Fibroblast of gingiva (primary cell): ENCODE results near the gene INSR.
"Not testable (repeated sequence)": the region's sequence is repeated elsewhere in the genome, so short reads cannot be mapped to it uniquely, and the experiment has no call there.

Experiments used
- DNase-seq: peaks from one replicate; pipeline ENCODE4 v3.0.0-alpha.2; 2011; ENCODE audit warnings: low read depth

INSR gene

DNA sequence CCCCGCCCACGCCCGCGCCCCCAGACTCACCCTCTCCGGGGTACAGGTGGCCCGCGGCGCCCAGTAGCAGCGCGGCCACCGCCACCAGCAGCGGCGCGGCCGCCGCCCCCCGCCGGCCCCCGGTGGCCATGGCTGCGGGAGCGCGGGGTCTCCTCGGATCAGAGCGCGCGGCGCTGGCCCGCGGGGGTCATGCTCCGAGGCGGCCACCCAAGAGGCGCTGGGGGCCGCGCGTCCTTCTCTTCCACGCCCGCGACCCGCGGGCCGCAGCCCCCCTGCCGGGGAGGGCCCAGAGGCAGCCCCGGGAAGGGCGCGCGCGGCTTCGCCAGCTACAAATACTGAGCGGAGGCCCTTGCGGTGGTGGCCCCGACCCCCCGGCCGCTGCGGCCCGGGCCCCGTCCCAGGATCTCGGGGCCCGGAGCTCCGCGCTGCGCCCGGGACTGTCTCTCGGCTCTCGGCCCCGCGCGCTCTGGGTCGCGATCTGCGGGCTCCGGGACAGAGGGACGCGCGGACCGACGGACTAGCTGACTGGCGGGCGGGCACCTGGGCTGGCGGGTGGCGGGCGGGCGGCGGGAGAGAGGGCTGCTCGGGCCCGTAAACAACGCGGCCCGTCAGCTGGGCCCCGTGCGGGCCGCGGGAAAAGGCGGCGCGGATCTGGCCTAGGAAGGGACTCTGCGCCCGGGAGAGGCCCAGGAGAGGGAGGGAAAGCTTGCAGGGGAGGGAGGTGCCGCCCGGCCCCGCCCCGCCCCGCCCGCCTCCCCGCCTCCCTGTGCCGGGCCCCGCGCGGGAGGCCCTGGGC is at the start of gene INSR:
TSS of gene INSR (minus strand) at position 653 of the 796 bp plus-strand sequence. CDS start at position 130, 523 bp downstream.
- peak; percentile 91 for DNase-seq

DNA sequence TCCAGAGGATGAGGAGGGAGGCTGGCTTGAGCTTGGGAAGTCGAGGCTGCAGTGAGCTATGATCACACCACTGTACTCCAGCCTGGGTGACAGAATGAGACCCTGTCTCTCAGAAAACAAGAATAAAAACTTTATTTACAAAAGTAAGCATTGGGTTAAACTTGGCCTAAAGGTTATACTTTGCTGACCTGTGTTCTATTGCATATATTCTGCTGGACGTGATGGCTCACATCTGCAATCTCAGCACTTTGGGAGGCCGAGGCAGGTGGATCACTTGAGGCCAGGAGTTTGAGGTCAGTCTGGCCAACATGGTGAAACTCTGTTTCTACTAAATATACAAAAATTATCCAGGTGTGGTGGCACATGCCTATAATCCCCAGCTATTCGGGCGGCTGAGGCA is 47.9 kb upstream of the INSR start:
- no peak for DNase-seq

DNA sequence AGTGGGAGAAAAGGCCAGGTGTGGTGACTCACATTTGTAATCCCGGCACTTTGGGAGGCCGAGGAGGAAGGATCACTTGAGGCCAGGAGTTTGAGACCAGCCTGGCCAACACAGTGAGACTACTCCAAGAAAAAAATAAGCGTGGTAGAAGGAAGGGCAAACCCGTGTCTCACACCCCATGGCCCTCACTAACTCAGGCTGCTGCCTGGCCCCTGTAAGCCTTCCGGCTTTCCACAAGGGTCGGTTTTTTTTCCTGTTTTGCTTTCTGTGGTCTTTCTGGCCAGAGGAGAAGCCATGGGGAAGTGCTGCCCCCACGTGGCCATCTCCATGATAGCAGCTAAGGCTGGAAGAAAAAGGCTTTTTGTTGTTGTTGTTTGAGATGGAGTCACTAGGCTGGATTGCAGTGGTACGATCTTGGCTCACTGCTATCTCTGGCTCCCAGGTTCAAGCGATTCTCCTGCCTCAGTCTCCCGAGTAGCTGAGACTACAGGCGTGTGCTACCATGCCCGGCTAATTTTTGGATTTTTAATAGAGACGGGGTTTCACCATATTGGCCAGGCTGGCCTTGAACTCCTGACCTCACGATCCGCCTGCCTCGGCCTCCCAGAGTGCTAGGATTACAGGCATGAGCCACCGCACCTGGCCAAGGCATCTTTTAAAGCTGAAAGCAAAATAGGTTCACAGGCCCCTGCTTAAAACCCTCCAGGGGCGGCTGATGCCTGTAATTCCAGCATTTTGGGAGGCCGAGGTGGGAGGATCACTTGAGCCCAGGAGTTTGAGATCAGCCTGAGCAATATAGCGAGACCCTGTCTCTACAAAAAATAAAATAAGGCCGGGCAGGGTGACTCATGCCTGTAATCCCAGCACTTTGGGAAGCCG is 47.0 kb upstream of the INSR start:
- peak; percentile 47 for DNase-seq

DNA sequence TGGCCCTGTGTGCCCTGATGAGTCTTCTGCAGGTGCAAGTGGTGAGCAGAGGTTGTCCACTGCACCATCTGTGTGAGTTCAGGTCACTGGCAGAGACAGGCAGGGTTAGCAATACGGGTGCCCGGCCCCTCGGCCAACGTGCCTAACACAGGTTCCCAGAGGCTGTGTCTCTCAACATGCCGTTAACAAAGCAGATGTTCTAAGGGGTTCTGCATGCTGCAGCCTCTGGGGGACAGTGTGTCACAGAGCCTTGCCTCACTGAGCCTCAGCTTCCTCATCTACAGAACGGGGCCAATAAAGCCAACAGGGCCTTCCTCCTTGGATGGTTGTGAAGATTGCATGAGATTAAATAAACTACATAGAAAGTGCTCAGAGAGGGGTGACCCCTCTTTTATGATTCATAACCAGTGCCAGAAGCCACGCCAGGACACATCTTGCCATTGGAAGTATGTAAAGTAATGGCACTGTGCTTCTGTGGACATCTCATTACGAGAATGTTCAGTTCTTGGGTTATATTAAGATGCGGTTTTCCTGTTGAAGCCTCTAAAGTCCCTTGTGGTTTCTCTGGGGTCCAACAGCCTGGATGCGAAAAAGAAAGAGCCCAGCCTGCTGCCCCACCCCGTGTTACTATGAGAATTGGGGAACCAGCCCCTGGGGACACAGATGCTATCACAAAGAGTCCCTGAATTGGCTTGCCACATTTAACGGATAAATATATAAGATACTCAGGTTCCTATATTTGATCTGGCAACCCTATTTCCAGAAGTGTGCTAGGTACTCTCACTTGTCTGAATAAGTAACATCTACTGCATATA is 43.4 kb upstream of the INSR start:
- no peak for DNase-seq

DNA sequence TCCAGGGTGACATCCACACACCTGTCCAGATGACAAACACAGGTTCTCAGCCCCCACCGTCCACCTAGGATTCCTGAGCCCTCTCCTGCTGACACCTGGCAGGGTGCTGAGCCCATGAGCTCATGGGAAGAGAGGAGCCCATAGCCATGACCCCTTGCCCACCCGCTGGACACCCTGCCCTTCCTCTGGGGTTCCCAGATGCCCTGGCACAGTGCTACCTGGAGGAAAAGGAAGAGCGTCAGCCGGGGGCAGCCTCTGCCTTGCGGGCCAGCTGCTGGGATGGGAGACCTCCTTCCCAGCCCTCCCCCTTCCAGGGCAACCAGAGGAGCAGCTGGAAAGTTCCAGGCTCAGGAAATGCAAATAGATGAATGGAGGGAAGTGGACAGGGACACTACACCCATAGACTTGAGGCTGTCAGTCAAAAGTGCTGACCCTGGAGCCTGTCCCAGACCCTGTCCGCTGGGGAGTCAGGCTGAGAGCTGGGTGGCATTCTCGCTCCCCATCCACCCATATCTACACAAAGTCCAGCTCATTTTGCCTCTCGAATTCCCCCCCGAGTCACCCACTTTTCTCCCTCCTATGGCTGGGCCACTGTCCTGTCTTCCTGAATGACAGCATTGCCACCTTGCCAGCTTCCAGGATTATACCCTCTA is 42.2 kb upstream of the INSR start:
- no peak for DNase-seq

DNA sequence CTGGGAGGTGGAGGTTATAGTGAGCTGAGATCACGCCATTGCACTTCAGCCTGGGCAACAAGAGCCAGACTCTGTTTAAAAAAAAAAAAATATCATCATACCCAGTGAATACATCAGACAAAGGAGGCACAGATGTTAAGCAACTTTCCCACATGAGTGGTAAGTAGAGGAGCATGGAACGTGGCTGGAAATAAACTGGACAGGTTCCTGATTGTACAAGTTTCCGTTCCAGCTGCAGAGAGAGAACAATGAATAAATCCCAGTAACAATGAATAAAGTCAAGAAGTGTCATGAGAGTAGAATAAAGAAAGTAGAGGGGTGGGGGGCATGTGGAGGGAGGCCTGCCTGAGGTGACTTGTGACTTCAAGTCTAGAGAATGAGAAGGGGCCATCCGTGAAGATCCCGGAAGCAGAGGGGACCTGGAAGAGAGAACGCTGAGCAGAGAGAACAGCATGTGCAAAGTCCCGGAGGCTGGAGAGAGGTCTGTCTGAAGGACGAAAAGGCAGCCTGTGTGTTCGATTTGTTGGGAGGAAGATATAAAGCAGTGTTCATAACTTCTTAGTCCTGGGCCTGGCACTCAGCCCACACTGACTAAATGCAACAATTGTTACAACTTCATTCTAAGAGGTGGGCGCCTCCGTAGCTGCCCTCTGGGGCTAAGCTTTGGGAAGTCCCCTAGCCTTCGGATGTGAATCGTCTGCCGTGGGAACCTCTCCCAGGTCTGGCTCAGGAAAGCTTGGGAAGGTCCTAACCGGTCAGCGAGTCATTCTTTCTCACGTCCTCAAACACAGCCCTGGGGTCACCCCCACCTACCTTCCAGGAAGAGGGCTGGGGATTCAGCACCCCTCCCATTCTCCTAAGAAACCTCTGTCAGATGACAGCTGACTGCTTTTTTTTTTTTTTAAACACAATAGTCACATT is 39.2 kb upstream of the INSR start:
- no peak for DNase-seq

DNA sequence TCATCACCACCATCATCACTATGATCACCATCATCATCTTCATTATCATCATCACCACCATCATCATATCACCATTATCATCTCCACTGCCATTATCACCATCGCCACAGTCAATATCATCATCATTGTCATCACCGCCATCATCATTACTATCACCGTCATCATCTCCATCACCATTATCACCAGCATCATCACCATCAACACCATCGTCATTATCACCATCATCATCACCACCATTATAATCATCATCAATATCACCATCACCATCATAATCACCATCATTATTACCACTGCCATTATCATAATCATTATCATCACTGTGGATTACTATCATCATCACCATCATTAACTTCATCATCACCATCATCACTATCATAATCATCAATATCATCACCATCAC is 37.2 kb upstream of the INSR start:
- no peak for DNase-seq

DNA sequence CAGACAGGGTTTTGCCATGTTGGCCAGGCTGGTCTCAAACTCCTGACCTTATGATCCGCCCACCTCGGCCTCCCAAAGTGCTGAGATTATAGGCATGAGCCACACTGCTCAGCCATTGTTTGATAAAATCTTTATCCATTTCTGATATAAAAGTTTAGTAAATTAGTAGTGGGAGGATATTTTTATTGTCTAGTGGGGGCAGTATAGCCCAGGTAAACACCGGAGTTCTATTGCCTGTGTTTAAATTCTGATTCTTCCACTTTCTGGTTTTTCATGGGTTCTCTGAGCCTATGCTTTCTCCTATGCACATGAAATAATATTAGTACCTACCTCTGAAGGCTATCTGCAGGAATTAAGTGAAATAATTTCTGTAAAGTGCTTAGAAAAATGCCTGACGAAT is 34.4 kb upstream of the INSR start:
- no peak for DNase-seq

DNA sequence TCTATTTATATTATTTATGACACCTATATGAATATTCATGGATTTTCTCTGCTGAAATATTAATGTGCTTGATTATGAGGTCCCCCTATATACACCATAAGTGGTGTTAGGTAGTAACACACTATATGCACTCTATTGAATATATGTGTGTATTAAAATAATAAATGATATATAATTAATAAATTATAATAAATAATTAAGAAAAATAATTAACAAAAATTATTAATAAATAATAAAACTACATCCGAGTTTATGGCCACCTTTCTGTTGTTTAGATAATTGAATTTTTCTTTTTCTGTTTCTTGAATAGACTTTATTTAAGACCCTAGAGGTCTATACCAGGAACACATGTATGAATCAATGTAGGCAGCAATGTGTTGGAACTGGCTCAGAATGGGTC is 33.6 kb upstream of the INSR start:
- DNase-seq = no peak

DNA sequence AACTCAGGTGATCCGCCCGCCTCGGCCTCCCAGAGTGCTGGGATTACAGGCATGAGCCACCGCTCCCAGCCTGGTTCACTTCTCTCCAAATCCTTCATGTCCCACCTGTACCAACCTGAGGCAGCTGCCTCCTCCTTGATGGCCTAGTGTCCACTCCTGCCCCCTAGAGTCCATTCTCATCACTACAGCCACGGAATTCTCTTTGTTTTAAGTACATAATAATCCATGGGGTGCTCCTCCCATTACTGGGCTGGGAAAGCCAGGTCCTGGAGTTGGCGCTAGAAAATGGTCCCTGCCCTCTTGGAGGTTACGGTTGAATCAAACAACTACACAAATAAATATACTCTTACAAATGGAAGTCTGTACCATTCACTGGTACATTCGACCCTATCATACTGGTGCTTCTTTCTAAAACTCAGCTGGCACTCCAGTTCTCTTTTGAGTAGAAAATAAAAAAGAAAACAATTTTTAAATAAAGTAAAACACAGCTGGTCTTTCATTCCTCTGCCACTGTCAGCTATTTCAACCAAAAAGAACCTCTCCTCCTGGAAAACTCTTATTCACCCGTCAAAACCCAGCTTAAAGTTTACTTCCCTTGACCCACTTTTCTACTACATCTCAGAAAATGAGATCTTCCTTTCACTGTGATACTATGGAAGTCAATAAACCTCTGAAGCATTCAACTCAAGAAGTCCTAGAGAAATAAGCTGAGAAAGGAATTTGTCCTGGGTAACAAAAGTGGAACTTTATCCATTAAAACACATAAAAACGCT is 32.1 kb upstream of the INSR start:
- no peak for DNase-seq

DNA sequence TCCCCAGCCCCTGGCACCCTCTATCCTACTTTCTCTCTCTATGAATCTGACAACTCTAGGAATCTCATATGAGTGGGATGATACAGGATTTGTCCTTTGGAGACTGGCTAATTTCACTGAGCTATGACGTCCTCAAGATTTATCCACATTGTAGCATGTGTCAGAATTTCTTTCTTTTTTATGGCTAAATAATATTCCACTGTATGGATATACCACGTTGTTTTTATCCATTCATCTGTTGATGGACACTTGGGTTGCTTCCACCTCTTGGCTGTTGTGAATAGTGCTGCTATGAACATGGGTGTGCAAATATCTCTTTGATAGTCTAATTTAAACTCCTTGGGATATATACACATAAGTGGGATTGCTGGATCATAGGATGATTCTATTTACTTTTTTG is 24.0 kb upstream of the INSR start:
- DNase-seq = no peak

DNA sequence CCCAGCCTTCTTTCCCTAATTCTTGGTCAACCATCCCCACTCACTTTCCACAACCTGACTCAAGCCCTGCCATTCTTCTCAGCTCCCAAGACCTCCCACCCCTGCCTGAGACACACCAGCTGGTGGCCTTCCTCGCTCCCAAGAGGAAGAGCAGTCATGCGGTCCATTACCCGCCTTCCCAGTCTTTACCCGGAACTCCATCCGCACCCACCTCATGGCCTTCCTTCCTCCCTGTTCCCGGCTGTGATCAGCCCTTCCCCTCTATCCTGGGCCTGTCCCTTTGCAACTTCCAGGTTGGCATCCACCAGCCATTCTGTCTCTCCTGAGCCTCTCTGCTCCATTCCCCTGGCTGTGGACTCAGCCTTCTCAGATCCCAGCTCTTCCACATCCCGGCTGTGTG is 18.6 kb upstream of the INSR start:
- DNase-seq = no peak

DNA sequence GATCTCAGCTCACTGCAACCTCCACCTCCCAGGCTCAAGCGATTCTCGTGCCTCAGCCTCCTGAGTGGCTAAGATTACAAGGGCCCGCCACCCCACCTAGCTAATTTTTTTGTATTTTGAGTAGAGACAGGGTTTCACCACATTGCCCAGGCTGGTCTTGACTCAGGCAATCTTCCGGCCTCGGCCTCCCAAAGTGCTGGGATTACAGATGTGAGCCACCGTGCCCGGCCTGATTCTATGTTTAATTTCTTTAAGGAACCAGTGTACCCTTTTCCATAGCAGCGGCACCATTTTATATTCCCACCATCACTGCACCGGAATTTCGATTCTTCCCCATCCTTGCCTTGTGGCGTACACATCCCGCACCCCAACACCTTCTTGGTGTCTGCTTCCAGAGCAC is 17.7 kb upstream of the INSR start:
- no peak for DNase-seq

DNA sequence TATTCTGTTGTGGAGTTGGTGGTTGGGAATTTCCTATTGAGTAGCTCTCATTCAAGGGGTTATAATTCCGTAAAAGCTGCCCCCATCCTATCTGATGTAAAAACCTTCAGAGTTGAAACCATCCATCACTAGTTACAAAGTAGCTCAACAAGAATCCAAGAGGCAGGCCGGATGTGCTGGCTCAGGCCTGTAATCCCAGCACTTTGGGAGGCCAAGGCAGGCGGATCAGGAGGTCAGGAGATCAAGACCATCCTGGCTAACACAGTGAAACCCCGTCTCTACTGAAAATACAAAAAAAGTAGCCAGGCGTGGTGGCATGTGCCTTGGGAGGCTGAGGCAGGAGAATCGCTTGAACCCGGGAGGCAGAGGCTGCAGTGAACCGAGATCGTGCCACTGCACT is 14.1 kb upstream of the INSR start:
- DNase-seq = not testable (repeated sequence)

DNA sequence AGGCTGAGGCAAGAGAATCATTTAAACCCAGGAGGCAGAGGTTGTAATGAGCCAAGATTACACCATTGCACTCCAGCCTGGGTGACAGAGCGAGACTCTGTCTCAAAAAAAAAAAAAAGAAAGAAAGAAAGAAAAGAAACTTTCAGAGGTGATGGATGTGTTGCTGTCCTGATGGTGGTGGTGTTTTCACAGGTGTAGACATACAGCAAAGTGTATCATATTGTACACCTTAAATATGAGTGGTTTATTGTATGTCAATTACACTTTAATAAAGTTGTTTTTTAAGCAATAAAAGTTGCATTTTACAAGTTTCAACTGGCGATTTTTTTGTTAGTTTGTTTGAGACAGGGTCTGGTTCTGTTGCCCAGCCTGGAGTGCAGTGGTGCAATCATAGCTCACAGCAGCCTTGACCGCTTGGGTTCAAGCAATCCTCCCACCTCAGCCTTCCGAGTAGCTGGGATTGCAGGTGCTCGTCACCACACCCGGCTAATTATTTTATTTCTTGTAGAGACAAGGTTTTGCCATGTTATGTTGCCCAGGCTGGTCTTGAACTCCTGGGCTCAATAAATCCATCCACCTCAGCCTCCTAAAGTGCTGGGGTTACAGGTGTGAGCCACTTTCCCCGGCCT is 13.5 kb upstream of the INSR start:
- no peak for DNase-seq

DNA sequence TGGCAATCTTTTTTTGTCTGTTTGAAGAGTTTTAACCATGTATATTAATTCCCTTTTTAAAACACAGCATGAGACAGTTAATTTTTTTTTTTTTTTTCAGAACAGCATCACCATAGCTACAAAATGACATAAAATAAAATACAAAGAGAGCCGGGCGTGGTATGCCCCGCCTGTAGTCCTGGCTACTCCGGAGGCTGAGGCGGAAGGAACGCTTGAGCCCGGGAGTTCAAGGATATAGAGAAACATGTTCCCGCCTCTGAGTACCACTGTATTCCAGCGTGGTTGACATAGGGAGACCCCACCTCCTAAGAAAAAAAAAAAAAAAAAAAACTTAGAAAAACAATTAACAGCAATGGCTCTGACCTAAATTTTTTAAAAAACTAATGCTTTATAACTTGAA is 10.0 kb upstream of the INSR start:
- no peak for DNase-seq

DNA sequence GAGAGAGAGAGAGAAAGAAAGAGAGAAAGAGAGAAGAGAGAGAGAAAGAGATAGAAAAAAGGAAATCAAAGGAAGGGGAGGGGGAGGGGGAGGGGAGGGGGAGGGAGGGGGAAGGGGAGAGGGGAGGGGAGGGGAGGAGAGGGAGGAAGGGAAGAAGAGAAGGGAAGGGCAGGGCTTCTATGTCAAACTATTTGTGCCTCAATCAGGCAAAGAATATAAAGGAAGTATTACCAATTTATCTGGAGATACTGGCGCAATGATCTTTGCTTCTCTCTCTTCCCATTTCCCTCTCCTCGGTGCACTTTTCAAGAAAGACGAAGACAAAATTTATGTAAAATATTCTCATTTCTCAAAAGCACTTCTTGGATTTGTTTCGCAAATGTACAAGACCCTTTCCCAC is 9.3 kb upstream of the INSR start:
- DNase-seq = no peak

DNA sequence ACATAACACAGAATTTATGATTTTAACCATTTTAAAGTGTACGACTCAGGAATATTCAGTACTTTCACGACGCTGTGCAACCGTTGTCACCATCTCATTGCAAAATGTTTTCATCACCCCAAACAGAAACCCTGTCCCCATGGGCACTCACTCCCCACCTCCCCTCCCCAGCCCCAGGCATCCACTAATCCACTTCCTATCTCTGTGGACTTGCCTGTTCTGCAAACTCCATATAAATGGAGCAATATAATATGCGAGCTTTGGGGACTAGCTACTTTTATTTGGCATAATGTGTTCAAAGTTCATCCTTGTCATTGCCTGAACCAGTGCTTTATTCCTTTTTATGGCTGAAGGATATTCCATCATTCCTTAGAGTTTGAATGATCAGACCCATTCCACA is 7.3 kb upstream of the INSR start:
- no peak for DNase-seq

DNA sequence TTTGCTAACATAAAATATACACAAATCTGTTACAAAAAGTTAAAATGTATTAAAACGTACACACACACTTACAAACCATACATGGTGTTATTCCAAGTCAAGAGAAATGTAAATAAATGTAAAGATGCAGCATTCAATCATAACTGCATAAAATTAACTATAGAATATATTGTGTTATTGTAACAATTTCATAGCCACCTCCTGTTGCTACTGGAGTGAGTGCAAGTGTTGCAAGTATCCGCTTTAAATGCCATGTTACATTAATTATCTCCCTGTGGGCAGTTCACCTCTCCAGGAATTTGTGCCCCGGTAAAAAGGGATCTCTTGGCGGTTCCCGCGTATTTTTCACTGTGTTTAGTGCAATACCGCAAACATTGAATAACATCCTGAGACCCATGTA is 3.5 kb upstream of the INSR start:
- DNase-seq = no peak
